Astrocyte (in vitro differentiated cells and primary cell): ENCODE data around the gene PCDHA3. TPM values are rescaled to one million over a fixed set of nuclear protein-coding genes. Genes with fewer than 3 reads are reported as not detected.
A peak's percentile ranks its signal among the peaks of the same experiment; 100 is the strongest.
"Not testable (repeated sequence)": the region's sequence is repeated elsewhere in the genome, so short reads cannot be mapped to it uniquely, and the experiment has no call there.

Source experiments
- DNase-seq: peaks from one replicate; pipeline ENCODE4 v3.0.0-alpha.2; 2010; ENCODE audit warnings: low read depth
- FAIRE-seq: peaks from 2 replicates; lab custom pipeline; 2011; peaks lifted over from hg19 to GRCh38; lab: Jason Lieb, UNC
- H2AFZ ChIP-seq: 2 replicates; pipeline ENCODE4 v1.6.0; 2012; ENCODE audit warnings: low read depth, low read length, inconsistent platforms
- H3K27ac ChIP-seq: 2 replicates; pipeline ENCODE4 v1.5.1; 2011; ENCODE audit warnings: low read depth, low read length, inconsistent platforms
- H3K27me3 ChIP-seq: 2 replicates; pipeline ENCODE4 v1.6.0; 2011; ENCODE audit warnings: low read length, inconsistent platforms; ENCODE audit not compliant: insufficient read depth
- H3K36me3 ChIP-seq: 2 replicates; pipeline ENCODE4 v1.5.1; 2011; ENCODE audit warnings: low read length, inconsistent platforms; ENCODE audit not compliant: insufficient read depth
- H3K4me1 ChIP-seq: 2 replicates; pipeline ENCODE4 v1.5.1; 2011; ENCODE audit warnings: low read length, inconsistent platforms; ENCODE audit not compliant: insufficient read depth
- H3K4me2 ChIP-seq: 2 replicates; pipeline ENCODE4 v1.6.0; 2012; ENCODE audit warnings: low read length, inconsistent platforms
- H3K4me3 ChIP-seq: 2 replicates; pipeline ENCODE4 v1.5.1; 2011; ENCODE audit warnings: low read depth, mild to moderate bottlenecking, low read length, inconsistent platforms; ENCODE audit not compliant: insufficient read depth
- H3K79me2 ChIP-seq: 2 replicates; pipeline ENCODE4 v1.6.0; 2012; ENCODE audit warnings: mild to moderate bottlenecking, low read length, inconsistent platforms; ENCODE audit not compliant: insufficient read depth
- H3K9ac ChIP-seq: 2 replicates; pipeline ENCODE4 v1.6.0; 2012; ENCODE audit warnings: mild to moderate bottlenecking, low read length, inconsistent platforms
- H3K9me3 ChIP-seq: 2 replicates; pipeline ENCODE4 v1.5.1; 2012; ENCODE audit warnings: low read depth, mild to moderate bottlenecking, low read length, inconsistent platforms; ENCODE audit not compliant: insufficient read depth
- H4K20me1 ChIP-seq: 2 replicates; pipeline ENCODE4 v1.6.0; 2012; ENCODE audit warnings: low read length, inconsistent platforms; ENCODE audit not compliant: insufficient read depth
- H3K27ac Mint-ChIP-seq: one replicate; pipeline ENCODE4 v1.8.0; 2021; ENCODE audit warnings: mild to moderate bottlenecking, mixed read lengths; ENCODE audit not compliant: unreplicated experiment
- H3K27me3 Mint-ChIP-seq: one replicate; pipeline ENCODE4 v1.8.0; 2021; ENCODE audit warnings: low read depth, mixed read lengths; ENCODE audit not compliant: unreplicated experiment
- H3K36me3 Mint-ChIP-seq: one replicate; pipeline ENCODE4 v1.8.0; 2021; ENCODE audit warnings: low read depth, mixed read lengths; ENCODE audit not compliant: unreplicated experiment
- H3K4me1 Mint-ChIP-seq: one replicate; pipeline ENCODE4 v1.8.0; 2021; ENCODE audit warnings: low read depth, mixed read lengths; ENCODE audit not compliant: unreplicated experiment
- H3K4me3 Mint-ChIP-seq: one replicate; pipeline ENCODE4 v1.8.0; 2021; ENCODE audit warnings: mild to moderate bottlenecking, moderate library complexity, mixed read lengths; ENCODE audit not compliant: unreplicated experiment
- H3K9me3 Mint-ChIP-seq: one replicate; pipeline ENCODE4 v1.8.0; 2021; ENCODE audit warnings: mild to moderate bottlenecking, mixed read lengths; ENCODE audit not compliant: unreplicated experiment
- CTCF ChIP-seq: IDR thresholded peaks from 2 replicates; pipeline ENCODE4 v1.5.1; 2011; ENCODE audit warnings: low read depth, mild to moderate bottlenecking, inconsistent platforms, low read length, moderate library complexity; ENCODE audit not compliant: insufficient read depth
- EZH2 ChIP-seq: IDR thresholded peaks from 2 replicates; pipeline ENCODE4 v1.6.1; 2012; ENCODE audit warnings: mild to moderate bottlenecking, low read length, inconsistent platforms; ENCODE audit not compliant: insufficient read depth
- total RNA-seq: library from RNA; stranded (reverse); gene quantifications from 2 replicates; pipeline ENCODE4 v1.2.1, GENCODE V29; 2021

PCDHA3 gene
- total RNA-seq, 1 donor from 2014 or later, result 1.1 TPM

GRCh38 chr5:140833993-140834392 lies 33.1 kb downstream of the PCDHA3 start, which contains the start of gene PCDHA7:
Gene PCDHA7 (plus strand): TSS chr5:140834269. CDS start chr5:140834384, 115 bp downstream.
- FAIRE-seq (no peak), DNase-seq (peak; percentile 5)
- Histone ChIP-seq H3K9ac (no peak within 1 kb of the TSS), H3K36me3 (no peaks in the 10 kb centered on the region), H4K20me1 (no peaks in the 10 kb centered on the region), H3K4me3 (no peak within 1 kb of the TSS), H3K79me2 (no peaks in the 10 kb centered on the region), H2AFZ (no peak within 1 kb of the TSS), H3K27me3 (no peaks in the 10 kb centered on the region), H3K27ac (no peak within 1 kb of the TSS), H3K4me2 (no peak within 1 kb of the TSS), H3K4me1 (no peaks in the 10 kb centered on the region), H3K9me3 (peaks cover 14% of the 10 kb centered on the region)
- peak within 1 kb of the TSS; percentile 76 for H3K4me3 Mint-ChIP-seq
- H3K27me3 Mint-ChIP-seq, result no peaks in the 10 kb centered on the region
- no peak within 1 kb of the TSS for H3K27ac Mint-ChIP-seq
- H3K4me1 Mint-ChIP-seq, result no peaks in the 10 kb centered on the region
- H3K9me3 Mint-ChIP-seq, result peaks cover 5% of the 10 kb centered on the region
- H3K36me3 Mint-ChIP-seq, result peaks cover 10% of the 10 kb centered on the region
- TF ChIP-seq EZH2, result no peak
- TF ChIP-seq CTCF, result no peak

- H4K20me1 ChIP-seq, H3K9me3 Mint-ChIP-seq, H3K36me3 ChIP-seq, H3K36me3 Mint-ChIP-seq, H3K9ac ChIP-seq, H3K27me3 ChIP-seq, FAIRE-seq, H3K27me3 Mint-ChIP-seq, H3K4me3 ChIP-seq, H3K27ac Mint-ChIP-seq, H3K4me1 Mint-ChIP-seq, H3K4me1 ChIP-seq, H2AFZ ChIP-seq, H3K79me2 ChIP-seq, H3K4me2 ChIP-seq, H3K27ac ChIP-seq, DNase-seq: not testable (repeated sequence)
- H3K9me3 ChIP-seq, result peaks cover 14% of the 10 kb centered on the region
- peak overlapping the region; percentile 76 for H3K4me3 Mint-ChIP-seq
These were observed 33.7 kb downstream of the PCDHA3 start for GRCh38 chr5:140834439-140835008.

GRCh38 chr5:140835622-140836510 lies 35.0 kb downstream of the PCDHA3 start:
- no peak overlapping the region for H3K4me3 Mint-ChIP-seq
- FAIRE-seq, result no peak
- Histone ChIP-seq H3K9me3 (peaks cover 14% of the 10 kb centered on the region), H3K79me2 (no peaks in the 10 kb centered on the region), H3K9ac (no peak overlapping the region), H3K36me3 (no peaks in the 10 kb centered on the region), H3K4me2 (no peak overlapping the region), H2AFZ (no peak overlapping the region), H3K4me1 (no peaks in the 10 kb centered on the region), H3K27me3 (no peaks in the 10 kb centered on the region), H4K20me1 (no peaks in the 10 kb centered on the region), H3K4me3 (no peak overlapping the region), H3K27ac (no peak overlapping the region)
- H3K27me3 Mint-ChIP-seq, result no peaks in the 10 kb centered on the region
- no peak for TF ChIP-seq EZH2
- TF ChIP-seq CTCF, result no peak
- DNase-seq, result no peak
- no peak overlapping the region for H3K27ac Mint-ChIP-seq
- H3K4me1 Mint-ChIP-seq, result no peaks in the 10 kb centered on the region
- H3K36me3 Mint-ChIP-seq, result peaks cover 9% of the 10 kb centered on the region
- peaks cover 5% of the 10 kb centered on the region for H3K9me3 Mint-ChIP-seq
